ENCODE data around the gene KRTAP5-11.
A peak's percentile ranks its signal among the peaks of the same experiment; 100 is the strongest.
"Not testable (repeated sequence)": the region's sequence is repeated elsewhere in the genome, so short reads cannot be mapped to it uniquely, and the experiment has no call there.

The KRTAP5-11 gene

DNA sequence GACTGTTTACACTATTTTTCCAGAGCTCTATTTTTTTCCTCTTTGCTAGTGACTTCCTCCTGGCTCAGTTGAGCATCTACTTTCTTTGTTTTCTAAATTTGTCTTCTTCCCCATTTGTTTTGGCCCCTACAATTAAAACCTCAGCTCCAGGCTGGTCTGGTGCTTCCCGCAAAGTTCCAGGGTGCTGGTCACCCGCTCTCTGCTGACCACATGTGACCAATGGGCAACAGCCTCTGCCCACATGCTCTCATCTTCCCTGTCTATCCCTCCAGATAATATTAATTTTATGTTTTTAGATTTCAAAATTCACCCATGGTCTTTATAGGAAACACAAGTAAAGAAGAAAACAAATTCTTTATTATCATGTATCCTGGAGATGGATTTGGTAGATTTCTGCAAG is 294 bp upstream of the KRTAP5-11 start:
- H3K27me3 ChIP-seq (ENCODE audit: insufficient read depth, low read length, poor library complexity, severe bottlenecking); H3K9me3 ChIP-seq (ENCODE audit: insufficient read depth, low read depth, low read length); H3K9ac ChIP-seq (ENCODE audit: low read depth, low read length, poor library complexity, severe bottlenecking); H4K20me1 ChIP-seq (ENCODE audit: insufficient read depth, low read length, poor library complexity, severe bottlenecking); H2AFZ ChIP-seq (ENCODE audit: low read length); H3F3A ChIP-seq (ENCODE audit: low read depth); H3K4me2 ChIP-seq (ENCODE audit: low read depth, low read length, poor library complexity, severe bottlenecking); H3K9me2 ChIP-seq (replicated peaks; ENCODE audit: low read depth, low read length); H3K36me3 ChIP-seq (ENCODE audit: insufficient read depth, low read length); H3K79me2 ChIP-seq (ENCODE audit: insufficient read depth, low read length); H3K4me1 ChIP-seq (ENCODE audit: insufficient read depth, low read length, poor library complexity, severe bottlenecking); H3K4me3 ChIP-seq (ENCODE audit: low read length, poor library complexity, severe bottlenecking): not testable (repeated sequence)

- Histone ChIP-seq H3K4me2 (ENCODE audit: low read depth, low read length, poor library complexity, severe bottlenecking) (no peak overlapping the region), H2AFZ (ENCODE audit: low read length) (no peak overlapping the region), H3K9ac (ENCODE audit: low read depth, low read length, poor library complexity, severe bottlenecking) (no peak overlapping the region), H3K9me2 (replicated peaks; ENCODE audit: low read depth, low read length) (no peaks in the 10 kb centered on the region), H3K27me3 (ENCODE audit: insufficient read depth, low read length, poor library complexity, severe bottlenecking) (no peaks in the 10 kb centered on the region), H3K79me2 (ENCODE audit: insufficient read depth, low read length) (no peaks in the 10 kb centered on the region), H3K9me3 (ENCODE audit: insufficient read depth, low read depth, low read length) (no peaks in the 10 kb centered on the region), H3F3A (ENCODE audit: low read depth) (no peaks in the 10 kb centered on the region), H3K36me3 (ENCODE audit: insufficient read depth, low read length) (no peaks in the 10 kb centered on the region), H4K20me1 (ENCODE audit: insufficient read depth, low read length, poor library complexity, severe bottlenecking) (no peaks in the 10 kb centered on the region), H3K4me1 (ENCODE audit: insufficient read depth, low read length, poor library complexity, severe bottlenecking) (peaks cover 4% of the 10 kb centered on the region), H3K4me3 (ENCODE audit: low read length, poor library complexity, severe bottlenecking) (no peak overlapping the region)
- TF ChIP-seq EZH2phosphoT487 (IDR thresholded peaks at IDR 0.05; ENCODE audit: borderline replicate concordance), result no peak
- TF ChIP-seq, protein P1, sequence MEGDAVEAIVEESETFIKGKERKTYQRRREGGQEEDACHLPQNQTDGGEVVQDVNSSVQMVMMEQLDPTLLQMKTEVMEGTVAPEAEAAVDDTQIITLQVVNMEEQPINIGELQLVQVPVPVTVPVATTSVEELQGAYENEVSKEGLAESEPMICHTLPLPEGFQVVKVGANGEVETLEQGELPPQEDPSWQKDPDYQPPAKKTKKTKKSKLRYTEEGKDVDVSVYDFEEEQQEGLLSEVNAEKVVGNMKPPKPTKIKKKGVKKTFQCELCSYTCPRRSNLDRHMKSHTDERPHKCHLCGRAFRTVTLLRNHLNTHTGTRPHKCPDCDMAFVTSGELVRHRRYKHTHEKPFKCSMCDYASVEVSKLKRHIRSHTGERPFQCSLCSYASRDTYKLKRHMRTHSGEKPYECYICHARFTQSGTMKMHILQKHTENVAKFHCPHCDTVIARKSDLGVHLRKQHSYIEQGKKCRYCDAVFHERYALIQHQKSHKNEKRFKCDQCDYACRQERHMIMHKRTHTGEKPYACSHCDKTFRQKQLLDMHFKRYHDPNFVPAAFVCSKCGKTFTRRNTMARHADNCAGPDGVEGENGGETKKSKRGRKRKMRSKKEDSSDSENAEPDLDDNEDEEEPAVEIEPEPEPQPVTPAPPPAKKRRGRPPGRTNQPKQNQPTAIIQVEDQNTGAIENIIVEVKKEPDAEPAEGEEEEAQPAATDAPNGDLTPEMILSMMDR (conservative IDR thresholded peaks at IDR 0.05; ENCODE audit: low read length), result no peak
Measured at GRCh38 chr11:71581826-71582225, 849 bp downstream of the KRTAP5-11 start.

GRCh38 chr11:71580057-71581003 is 2.3 kb downstream of the KRTAP5-11 start:
- H3K9me2 ChIP-seq (replicated peaks; ENCODE audit: low read depth, low read length), result no peaks in the 10 kb centered on the region
- H3K79me2 ChIP-seq (ENCODE audit: insufficient read depth, low read length), result no peaks in the 10 kb centered on the region
- TF ChIP-seq, protein P1 (conservative IDR thresholded peaks at IDR 0.05; ENCODE audit: low read length), result peak; percentile 76
- TF ChIP-seq EZH2phosphoT487 (IDR thresholded peaks at IDR 0.05; ENCODE audit: borderline replicate concordance), result no peak
- no peak overlapping the region for H3K9ac ChIP-seq (ENCODE audit: low read depth, low read length, poor library complexity, severe bottlenecking)
- H3K36me3 ChIP-seq (ENCODE audit: insufficient read depth, low read length), result no peaks in the 10 kb centered on the region
- no peaks in the 10 kb centered on the region for H3K27me3 ChIP-seq (ENCODE audit: insufficient read depth, low read length, poor library complexity, severe bottlenecking)
- H4K20me1 ChIP-seq (ENCODE audit: insufficient read depth, low read length, poor library complexity, severe bottlenecking), result no peaks in the 10 kb centered on the region
- H3K4me3 ChIP-seq (ENCODE audit: low read length, poor library complexity, severe bottlenecking), result no peak overlapping the region
- H3K4me2 ChIP-seq (ENCODE audit: low read depth, low read length, poor library complexity, severe bottlenecking), result peak overlapping the region; percentile 49
- H3K4me1 ChIP-seq (ENCODE audit: insufficient read depth, low read length, poor library complexity, severe bottlenecking), result peaks cover 4% of the 10 kb centered on the region
- no peaks in the 10 kb centered on the region for H3K9me3 ChIP-seq (ENCODE audit: insufficient read depth, low read depth, low read length)
- peak overlapping the region; percentile 67; the same call in 1 of the 2 replicates for H2AFZ ChIP-seq (ENCODE audit: low read length)
- no peaks in the 10 kb centered on the region for H3F3A ChIP-seq (ENCODE audit: low read depth)

GRCh38 chr11:71579513-71579912 is 3.2 kb downstream of the KRTAP5-11 start:
- H3K4me2 ChIP-seq (ENCODE audit: low read depth, low read length, poor library complexity, severe bottlenecking); H3K79me2 ChIP-seq (ENCODE audit: insufficient read depth, low read length); H3F3A ChIP-seq (ENCODE audit: low read depth); H3K4me3 ChIP-seq (ENCODE audit: low read length, poor library complexity, severe bottlenecking); H3K36me3 ChIP-seq (ENCODE audit: insufficient read depth, low read length); H2AFZ ChIP-seq (ENCODE audit: low read length); H3K9me2 ChIP-seq (replicated peaks; ENCODE audit: low read depth, low read length); H3K9me3 ChIP-seq (ENCODE audit: insufficient read depth, low read depth, low read length); H4K20me1 ChIP-seq (ENCODE audit: insufficient read depth, low read length, poor library complexity, severe bottlenecking); H3K27me3 ChIP-seq (ENCODE audit: insufficient read depth, low read length, poor library complexity, severe bottlenecking); H3K4me1 ChIP-seq (ENCODE audit: insufficient read depth, low read length, poor library complexity, severe bottlenecking); H3K9ac ChIP-seq (ENCODE audit: low read depth, low read length, poor library complexity, severe bottlenecking): not testable (repeated sequence)

Measured in Loucy (cell line).